Measurements from ENCODE around the gene FAM78A.

GRCh38 chr9:131279863-131280570 lies 3.7 kb upstream of the FAM78A start:
- TF ChIP-seq CTCF (IDR thresholded peaks at IDR 0.05): no peak
- TF ChIP-seq POLR2A (IDR thresholded peaks at IDR 0.05): no peak
- TF ChIP-seq EP300 (IDR thresholded peaks at IDR 0.05): no peak

All from ovary (tissue), 3 donors.